ENCODE data around the gene PHF2.
"Not testable (repeated sequence)": the region's sequence is repeated elsewhere in the genome, so short reads cannot be mapped to it uniquely, and the experiment has no call there.

PHF2 gene

DNA sequence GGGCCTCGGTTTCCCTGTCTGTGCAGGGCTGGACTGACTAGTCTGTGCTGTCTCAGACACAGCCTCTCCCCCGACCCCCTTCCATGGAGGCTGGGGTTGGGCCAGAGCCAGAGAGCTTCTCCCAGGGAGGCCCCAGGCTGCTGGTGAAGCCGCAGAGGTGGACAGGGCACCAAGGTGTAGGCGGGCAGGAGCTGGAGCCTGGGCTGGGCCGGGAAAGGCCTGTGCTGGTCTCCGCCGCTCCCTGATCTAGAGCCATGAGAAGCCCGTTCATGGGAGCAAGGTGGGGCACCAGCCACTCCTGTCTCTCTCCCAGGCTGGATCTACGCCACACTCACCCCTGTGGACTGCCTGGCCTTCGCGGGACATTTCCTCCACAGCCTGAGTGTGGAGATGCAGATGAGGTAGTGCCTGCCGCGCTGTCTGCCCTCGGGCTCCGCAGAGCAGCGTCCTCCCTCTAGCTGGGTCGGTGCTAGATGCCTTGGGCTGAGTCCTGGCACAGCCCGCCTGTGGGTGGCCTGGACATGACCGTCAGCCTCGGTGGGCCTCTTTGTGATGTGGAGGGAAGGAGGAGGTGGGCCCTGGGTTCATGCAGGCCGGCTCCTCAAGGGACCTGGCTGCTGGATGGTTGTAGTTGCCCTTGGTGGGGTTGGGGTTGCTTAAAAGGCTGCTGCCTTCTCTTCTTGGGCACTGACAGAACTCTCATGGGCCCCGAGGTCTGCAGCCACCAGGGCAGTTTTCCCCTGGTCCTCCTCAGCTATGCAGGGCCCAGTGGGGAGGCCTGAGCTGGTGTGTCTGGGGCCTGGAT is 79.4 kb downstream of the PHF2 start:
- no peak for DNase-seq

- DNase-seq: no peak
Observed at GRCh38 chr9:93656426-93657239, 80.2 kb downstream of the PHF2 start.

- no peak for DNase-seq
Observed at GRCh38 chr9:93657331-93658111, 81.1 kb downstream of the PHF2 start.

- DNase-seq: no peak
Observed at GRCh38 chr9:93658184-93658925, 82.0 kb downstream of the PHF2 start.

GRCh38 chr9:93659044-93659836 is 82.9 kb downstream of the PHF2 start:
- DNase-seq: no peak

DNA sequence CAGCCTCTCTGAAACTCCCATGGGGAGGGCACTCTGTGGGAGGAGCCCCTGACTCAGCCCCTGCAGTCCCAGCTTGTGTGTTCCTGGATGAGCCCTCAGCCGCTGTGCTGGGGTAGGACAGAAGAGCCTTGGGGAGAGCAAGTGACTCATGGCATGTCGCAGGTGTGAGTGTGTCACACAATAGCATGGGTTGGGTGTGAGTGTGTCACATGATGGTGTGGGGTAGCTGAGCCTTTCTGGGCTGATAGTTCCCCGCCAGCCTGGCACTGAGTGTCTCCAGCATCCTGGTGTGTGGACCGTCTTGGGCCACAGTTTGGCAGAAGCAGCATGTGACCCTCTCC is 83.4 kb downstream of the PHF2 start:
- DNase-seq: no peak

DNA sequence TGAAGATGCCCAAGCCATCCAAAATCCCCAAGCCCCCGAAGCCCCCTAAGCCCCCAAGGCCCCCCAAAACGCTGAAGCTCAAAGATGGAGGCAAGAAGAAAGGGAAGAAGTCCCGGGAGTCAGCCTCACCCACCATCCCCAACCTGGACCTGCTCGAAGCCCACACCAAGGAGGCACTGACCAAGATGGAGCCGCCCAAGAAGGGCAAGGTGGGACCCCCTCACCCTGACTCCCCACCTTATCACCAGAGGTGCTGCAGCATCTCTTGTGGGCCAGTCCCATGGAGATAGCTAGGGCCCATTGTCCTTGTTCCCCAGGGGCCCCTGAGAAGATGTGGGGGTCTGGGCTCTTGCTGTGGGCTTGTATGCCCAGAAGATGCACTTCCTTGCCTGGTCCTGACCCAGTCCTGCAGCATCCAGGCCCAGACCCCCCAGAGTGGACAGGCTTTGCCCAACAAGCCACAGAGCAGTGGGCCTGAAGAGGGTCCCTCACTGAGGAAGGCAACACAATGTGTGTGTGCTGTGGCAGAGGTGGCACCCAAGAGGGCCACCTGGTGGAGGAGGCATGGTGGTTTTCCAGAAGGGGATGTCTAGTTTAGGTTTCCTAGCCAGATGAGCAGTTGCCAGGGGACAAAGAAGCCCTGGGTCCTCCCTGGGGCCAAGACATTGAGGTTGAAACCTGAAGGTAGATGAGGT is 84.1 kb downstream of the PHF2 start:
- DNase-seq: no peak

DNA sequence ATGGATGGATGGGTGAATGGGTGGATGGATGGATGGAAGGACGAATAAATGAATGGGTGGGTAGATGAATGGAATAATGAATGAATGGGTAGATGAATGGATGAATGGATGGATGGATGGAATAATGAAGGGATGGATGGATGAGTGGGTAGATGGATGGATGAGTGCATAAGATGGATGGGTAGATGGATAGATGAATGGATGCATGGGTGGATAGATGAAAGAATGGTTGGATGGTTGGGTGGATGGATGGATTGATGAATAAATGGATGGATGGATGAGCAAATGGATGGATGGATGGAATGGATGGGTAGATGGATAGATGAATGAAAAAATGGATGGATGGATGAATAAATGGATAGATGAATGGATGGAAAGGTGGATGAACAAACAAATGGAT is 85.2 kb downstream of the PHF2 start:
- DNase-seq: no peak

GRCh38 chr9:93662016-93662638 is 85.7 kb downstream of the PHF2 start:
- DNase-seq: no peak

GRCh38 chr9:93662952-93663572 is 86.7 kb downstream of the PHF2 start:
- DNase-seq: no peak

GRCh38 chr9:93663877-93664548 is 87.6 kb downstream of the PHF2 start:
- DNase-seq: no peak

DNA sequence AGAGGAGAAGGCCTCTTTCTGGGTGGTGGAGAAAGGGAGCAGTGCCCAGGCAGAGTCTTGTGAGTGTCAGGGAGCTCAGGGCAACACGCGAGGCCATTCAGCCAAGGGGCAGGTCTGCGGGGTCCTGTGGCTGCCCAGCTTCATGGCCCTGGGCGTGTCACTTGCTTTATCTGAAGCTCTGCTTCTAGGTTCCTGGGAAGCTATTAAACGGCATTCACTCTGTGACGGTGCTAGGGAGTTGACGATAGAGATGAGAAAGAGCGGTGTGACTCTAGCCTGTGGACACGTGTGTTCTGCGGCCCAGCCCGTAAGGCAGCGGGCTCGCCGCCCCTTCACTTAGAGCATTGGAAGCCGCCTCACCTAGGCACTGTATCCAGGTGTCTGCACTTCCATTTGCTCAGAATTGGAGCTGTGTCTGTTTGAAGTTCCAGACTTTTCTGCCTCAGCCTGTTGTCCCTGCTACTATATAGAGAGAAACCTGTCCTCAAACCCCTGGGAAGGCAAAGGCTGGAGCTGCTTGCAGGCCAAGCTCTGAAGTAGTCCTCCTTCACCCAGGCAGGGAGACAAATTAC is 88.3 kb downstream of the PHF2 start:
- DNase-seq: no peak

GRCh38 chr9:93665128-93665636 is 88.8 kb downstream of the PHF2 start:
- no peak for DNase-seq

DNA sequence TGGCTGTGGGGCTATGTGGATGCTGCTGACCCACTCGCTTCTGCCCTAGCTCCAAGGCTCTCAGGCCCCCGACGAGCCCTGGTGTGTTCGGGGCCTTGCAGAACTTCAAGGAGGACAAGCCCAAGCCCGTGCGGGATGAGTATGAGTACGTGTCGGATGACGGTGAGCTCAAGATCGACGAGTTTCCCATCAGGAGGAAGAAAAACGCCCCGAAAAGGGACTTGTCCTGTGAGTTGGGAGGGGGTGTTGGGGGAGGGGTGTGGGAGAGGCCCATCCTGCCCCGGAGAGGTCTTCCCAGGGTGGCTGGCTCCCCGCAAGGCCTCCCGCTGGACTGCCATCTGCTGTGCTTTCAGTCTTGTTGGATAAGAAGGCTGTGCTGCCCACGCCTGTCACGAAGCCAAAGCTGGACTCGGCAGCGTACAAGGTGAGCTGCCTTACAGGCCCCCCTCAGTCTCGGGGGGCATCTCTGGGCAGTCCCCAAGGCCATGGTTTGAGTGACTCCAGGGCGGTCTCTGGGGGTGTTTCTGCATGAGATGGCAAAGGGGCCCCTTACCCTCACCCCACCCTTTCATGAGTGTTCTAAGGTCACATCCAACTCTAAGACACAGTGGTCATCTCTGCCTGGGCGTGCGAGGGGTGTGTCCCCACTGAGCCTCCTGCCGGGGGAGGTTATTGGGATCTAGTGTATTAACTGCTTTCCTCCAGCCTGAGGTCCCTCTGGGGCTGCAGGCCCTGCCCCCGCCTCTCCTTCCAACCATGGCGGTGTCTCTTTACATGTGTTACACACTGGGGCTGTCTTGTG is 89.5 kb downstream of the PHF2 start:
- DNase-seq: no peak

- DNase-seq: not testable (repeated sequence)
Observed at GRCh38 chr9:93666439-93666784, 90.0 kb downstream of the PHF2 start.

- DNase-seq: no peak
Observed at GRCh38 chr9:93667006-93667405, 90.6 kb downstream of the PHF2 start.

- no peak for DNase-seq
Observed at GRCh38 chr9:93667627-93668026, 91.2 kb downstream of the PHF2 start.

DNA sequence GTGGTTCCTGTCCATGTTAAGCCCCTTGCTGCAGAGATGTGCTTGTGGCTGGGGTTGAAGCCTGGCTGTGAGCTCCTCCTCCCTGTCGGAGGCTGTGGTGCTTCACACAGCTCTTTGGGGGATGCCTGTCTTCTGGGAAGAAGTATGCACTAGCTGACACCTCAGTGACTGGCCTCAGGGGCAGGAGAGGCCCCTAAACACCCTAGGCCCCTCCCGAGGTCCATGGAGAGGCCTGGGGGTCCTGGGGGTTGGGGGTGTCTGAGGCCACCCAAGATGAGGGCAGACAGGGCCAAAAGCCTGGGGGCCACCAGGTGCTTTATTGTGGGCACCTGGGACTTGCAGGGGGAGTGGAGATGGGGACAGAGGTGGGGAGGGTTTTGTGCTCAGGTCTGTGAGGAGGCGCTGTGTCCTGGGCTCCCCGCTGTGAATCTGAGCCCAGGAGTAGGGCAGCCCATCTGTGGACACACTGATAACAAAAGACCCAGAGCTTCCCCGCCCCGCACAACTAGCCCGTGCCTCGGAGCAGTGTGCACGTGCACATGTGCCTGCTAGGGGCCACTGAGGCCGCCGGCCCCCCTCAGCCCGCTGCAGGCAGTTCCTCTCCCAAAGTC is 92.0 kb downstream of the PHF2 start:
- DNase-seq: no peak
